Measurements from ENCODE around the gene EEF2K.

EEF2K gene

GRCh38 chr16:22326771-22327445, 120.8 kb downstream of the EEF2K start:
- no peak overlapping the region for H3K27ac ChIP-seq (ENCODE audit: low read depth, low read length)
- no peak overlapping the region for H3K9ac ChIP-seq (ENCODE audit: low read depth, low read length)
- no peaks in the 10 kb centered on the region for H3K4me1 ChIP-seq (ENCODE audit: control insufficient read depth, insufficient read depth, low read length)
- no peak overlapping the region for H3K4me3 ChIP-seq (ENCODE audit: low read depth, low read length)
- no peaks in the 10 kb centered on the region for H3K9me3 ChIP-seq (ENCODE audit: control insufficient read depth, insufficient read depth, low read length)
- no peaks in the 10 kb centered on the region for H3K27me3 ChIP-seq (ENCODE audit: control insufficient read depth, insufficient read depth, low read length)
- H3K36me3 ChIP-seq (ENCODE audit: control insufficient read depth, insufficient read depth, low read length): peaks cover 98% of the 10 kb centered on the region

DNA sequence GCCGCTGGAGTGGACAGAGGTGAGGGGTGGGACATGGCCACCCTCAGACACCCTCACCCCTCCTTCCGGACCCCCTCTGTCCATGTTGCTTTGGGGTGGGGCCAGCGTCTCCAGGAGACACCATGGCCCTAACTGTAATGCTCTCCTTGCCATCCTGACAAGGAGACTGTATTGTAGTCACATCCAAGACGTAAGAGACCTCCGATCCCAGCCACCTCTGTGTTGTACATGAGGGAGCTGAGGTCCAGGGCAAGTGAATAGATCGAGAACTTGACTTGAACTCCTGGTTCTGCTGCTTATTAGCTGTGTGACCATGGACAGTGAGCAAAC, 121.3 kb downstream of the EEF2K start:
- Histone ChIP-seq H3K4me1 (ENCODE audit: control insufficient read depth, insufficient read depth, low read length) (no peaks in the 10 kb centered on the region), H3K27me3 (ENCODE audit: control insufficient read depth, insufficient read depth, low read length) (no peaks in the 10 kb centered on the region), H3K27ac (ENCODE audit: low read depth, low read length) (no peak overlapping the region), H3K4me3 (ENCODE audit: low read depth, low read length) (no peak overlapping the region), H3K36me3 (ENCODE audit: control insufficient read depth, insufficient read depth, low read length) (peaks cover 98% of the 10 kb centered on the region), H3K9me3 (ENCODE audit: control insufficient read depth, insufficient read depth, low read length) (no peaks in the 10 kb centered on the region), H3K9ac (ENCODE audit: low read depth, low read length) (no peak overlapping the region)

DNA sequence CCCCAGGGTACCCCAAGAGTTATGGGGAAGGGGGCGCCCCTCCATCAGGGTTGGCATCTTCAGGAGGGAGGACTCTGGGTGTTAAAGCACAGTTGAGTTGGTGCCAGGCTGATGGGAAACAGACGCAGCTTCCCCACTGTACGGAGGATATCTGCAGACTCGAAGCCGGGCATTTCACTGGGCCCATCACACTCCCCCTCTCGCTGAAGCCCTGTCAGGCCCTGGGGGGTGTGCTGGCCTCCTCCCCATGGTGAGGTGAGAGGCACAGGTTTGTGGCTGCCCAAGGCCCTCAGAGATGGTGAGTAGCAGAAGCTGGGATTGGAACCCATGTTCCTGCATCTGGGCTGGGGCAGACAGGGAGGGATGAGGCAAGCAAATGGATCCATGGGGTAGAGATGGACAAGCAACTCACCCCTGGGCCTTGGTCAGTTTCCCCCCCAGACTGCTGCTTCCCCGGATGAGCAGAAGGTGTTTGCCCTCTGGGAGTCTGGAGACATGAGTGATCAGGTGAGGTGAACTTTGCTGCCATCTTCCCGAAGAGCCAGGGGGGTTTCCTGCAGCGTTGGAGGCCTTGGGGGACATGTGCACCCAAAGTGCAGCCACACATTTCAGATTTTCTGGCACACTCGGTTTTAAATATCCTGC, 122.1 kb downstream of the EEF2K start:
- H3K9me3 ChIP-seq (ENCODE audit: control insufficient read depth, insufficient read depth, low read length): no peaks in the 10 kb centered on the region
- H3K9ac ChIP-seq (ENCODE audit: low read depth, low read length): no peak overlapping the region
- H3K27ac ChIP-seq (ENCODE audit: low read depth, low read length): no peak overlapping the region
- H3K4me3 ChIP-seq (ENCODE audit: low read depth, low read length): no peak overlapping the region
- no peaks in the 10 kb centered on the region for H3K4me1 ChIP-seq (ENCODE audit: control insufficient read depth, insufficient read depth, low read length)
- H3K27me3 ChIP-seq (ENCODE audit: control insufficient read depth, insufficient read depth, low read length): no peaks in the 10 kb centered on the region
- H3K36me3 ChIP-seq (ENCODE audit: control insufficient read depth, insufficient read depth, low read length): peaks cover 94% of the 10 kb centered on the region

DNA sequence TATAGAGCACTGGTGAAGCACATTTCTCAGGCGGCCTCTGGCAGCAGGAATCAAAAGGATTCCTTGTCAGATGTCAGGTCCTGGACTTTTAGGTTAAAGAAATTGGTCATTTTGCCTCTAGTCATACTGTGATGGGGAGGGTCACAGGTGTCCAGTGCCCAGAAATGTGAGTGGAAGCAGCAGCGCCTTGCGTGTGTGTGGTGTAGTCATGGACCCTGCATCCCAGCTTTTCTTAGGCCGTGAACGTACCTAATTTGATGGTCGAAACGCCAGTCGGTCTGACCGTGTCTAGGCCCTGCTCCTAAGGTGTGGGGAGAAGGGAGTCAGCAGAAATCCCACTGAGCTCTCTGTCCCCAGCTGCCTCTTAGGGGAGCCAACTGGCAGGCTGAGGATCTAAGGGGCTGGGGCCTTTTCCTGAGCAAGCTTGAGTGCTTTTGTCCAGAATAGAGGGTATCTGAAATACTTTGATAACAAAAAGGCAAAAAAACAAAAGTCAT, 123.2 kb downstream of the EEF2K start:
- no peak overlapping the region for H3K9ac ChIP-seq (ENCODE audit: low read depth, low read length)
- H3K36me3 ChIP-seq (ENCODE audit: control insufficient read depth, insufficient read depth, low read length): peaks cover 93% of the 10 kb centered on the region
- H3K27ac ChIP-seq (ENCODE audit: low read depth, low read length): no peak overlapping the region
- H3K27me3 ChIP-seq (ENCODE audit: control insufficient read depth, insufficient read depth, low read length): no peaks in the 10 kb centered on the region
- H3K9me3 ChIP-seq (ENCODE audit: control insufficient read depth, insufficient read depth, low read length): no peaks in the 10 kb centered on the region
- no peak overlapping the region for H3K4me3 ChIP-seq (ENCODE audit: low read depth, low read length)
- no peaks in the 10 kb centered on the region for H3K4me1 ChIP-seq (ENCODE audit: control insufficient read depth, insufficient read depth, low read length)

DNA sequence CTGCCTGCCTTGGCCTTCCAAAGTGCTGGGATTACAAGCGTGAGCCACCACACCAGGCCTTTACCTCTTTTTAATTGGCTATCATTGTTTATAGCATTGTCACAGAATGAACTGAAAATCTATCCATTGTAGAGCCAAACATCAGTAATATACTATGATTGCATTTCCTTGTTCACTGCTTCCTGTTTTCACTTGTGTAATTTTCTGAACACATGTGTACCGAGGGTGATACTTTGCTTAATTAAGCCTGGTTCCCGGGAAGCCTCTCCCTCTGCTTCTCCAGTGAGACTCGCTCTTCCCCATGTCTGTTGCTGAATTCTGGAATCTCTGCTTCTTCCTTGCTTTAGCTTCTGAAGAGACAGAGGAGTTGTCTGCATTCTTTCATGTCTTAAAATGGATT, 124.2 kb downstream of the EEF2K start:
- Histone ChIP-seq H3K9ac (ENCODE audit: low read depth, low read length) (no peak overlapping the region), H3K4me1 (ENCODE audit: control insufficient read depth, insufficient read depth, low read length) (no peaks in the 10 kb centered on the region), H3K27me3 (ENCODE audit: control insufficient read depth, insufficient read depth, low read length) (no peaks in the 10 kb centered on the region), H3K27ac (ENCODE audit: low read depth, low read length) (no peak overlapping the region), H3K4me3 (ENCODE audit: low read depth, low read length) (no peak overlapping the region), H3K9me3 (ENCODE audit: control insufficient read depth, insufficient read depth, low read length) (no peaks in the 10 kb centered on the region), H3K36me3 (ENCODE audit: control insufficient read depth, insufficient read depth, low read length) (peaks cover 93% of the 10 kb centered on the region)

DNA sequence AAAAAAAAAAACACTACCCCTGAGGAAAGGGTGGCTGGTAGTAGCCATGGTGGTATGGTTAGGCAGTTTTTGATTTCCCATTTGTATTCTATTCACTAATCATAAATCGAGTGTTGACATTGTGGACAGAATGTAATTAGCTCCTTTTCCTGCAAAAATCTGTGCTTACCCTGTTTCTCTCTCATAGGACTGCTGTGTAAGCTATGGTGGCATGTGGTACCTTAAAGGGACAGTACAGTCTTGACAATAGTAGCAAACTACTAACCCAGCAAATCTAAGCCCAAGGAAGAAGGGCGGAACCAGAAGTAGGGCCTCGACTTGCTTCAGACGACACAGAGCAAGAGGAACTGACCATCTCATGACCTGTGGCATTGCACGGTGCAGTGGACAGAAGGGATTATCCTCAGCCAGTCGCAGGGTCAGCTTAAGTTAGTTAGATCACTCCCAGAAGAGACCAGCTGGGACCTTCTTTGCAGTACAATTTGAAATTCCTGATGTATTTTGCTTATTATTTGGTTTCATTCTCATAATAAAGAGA, 127.4 kb downstream of the EEF2K start:
- Histone ChIP-seq H3K4me1 (ENCODE audit: control insufficient read depth, insufficient read depth, low read length) (no peaks in the 10 kb centered on the region), H3K9me3 (ENCODE audit: control insufficient read depth, insufficient read depth, low read length) (peaks cover 10% of the 10 kb centered on the region; the same call in 1 of the 2 replicates), H3K4me3 (ENCODE audit: low read depth, low read length) (no peak overlapping the region), H3K27ac (ENCODE audit: low read depth, low read length) (no peak overlapping the region), H3K36me3 (ENCODE audit: control insufficient read depth, insufficient read depth, low read length) (peaks cover 83% of the 10 kb centered on the region), H3K9ac (ENCODE audit: low read depth, low read length) (no peak overlapping the region), H3K27me3 (ENCODE audit: control insufficient read depth, insufficient read depth, low read length) (no peaks in the 10 kb centered on the region)

DNA sequence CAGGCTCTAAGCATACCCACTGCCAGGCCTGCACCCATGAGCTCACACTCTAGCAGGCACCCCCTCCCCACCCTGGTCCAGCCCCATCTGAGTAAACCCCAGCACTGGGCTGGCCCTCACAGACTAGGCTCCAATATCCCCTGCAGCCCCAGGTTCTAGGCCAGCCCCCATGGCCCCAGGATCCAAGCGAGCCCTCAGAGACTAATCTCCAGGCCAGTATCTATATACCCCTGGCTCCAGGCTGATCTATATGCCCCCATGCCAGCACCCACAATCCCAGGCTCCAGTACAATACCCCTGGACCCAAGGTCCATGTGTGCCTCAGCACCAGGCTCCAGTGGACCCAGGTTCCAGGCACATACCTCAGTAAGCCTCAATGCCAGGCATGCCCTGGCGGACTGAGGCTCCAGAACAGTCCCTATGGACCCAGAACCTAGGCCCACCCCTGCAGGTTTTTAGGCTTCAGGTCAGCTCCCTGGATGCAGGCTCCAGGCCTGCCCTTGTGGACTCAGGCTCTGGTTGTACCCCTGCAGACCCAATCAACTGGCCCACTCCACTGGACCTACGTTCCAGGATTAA, 129.7 kb downstream of the EEF2K start:
- Histone ChIP-seq H3K27me3 (ENCODE audit: control insufficient read depth, insufficient read depth, low read length) (no peaks in the 10 kb centered on the region), H3K36me3 (ENCODE audit: control insufficient read depth, insufficient read depth, low read length) (peaks cover 61% of the 10 kb centered on the region), H3K27ac (ENCODE audit: low read depth, low read length) (no peak overlapping the region), H3K9ac (ENCODE audit: low read depth, low read length) (no peak overlapping the region), H3K9me3 (ENCODE audit: control insufficient read depth, insufficient read depth, low read length) (peaks cover 10% of the 10 kb centered on the region; the same call in 1 of the 2 replicates), H3K4me3 (ENCODE audit: low read depth, low read length) (no peak overlapping the region), H3K4me1 (ENCODE audit: control insufficient read depth, insufficient read depth, low read length) (no peaks in the 10 kb centered on the region)

GRCh38 chr16:22336581-22336980, 130.5 kb downstream of the EEF2K start:
- H3K36me3 ChIP-seq (ENCODE audit: control insufficient read depth, insufficient read depth, low read length): peaks cover 55% of the 10 kb centered on the region
- H3K4me1 ChIP-seq (ENCODE audit: control insufficient read depth, insufficient read depth, low read length): no peaks in the 10 kb centered on the region
- H3K9ac ChIP-seq (ENCODE audit: low read depth, low read length): no peak overlapping the region
- H3K27ac ChIP-seq (ENCODE audit: low read depth, low read length): no peak overlapping the region
- no peaks in the 10 kb centered on the region for H3K27me3 ChIP-seq (ENCODE audit: control insufficient read depth, insufficient read depth, low read length)
- H3K4me3 ChIP-seq (ENCODE audit: low read depth, low read length): no peak overlapping the region
- H3K9me3 ChIP-seq (ENCODE audit: control insufficient read depth, insufficient read depth, low read length): peaks cover 10% of the 10 kb centered on the region; the same call in 1 of the 2 replicates

GRCh38 chr16:22337045-22337444, 131.0 kb downstream of the EEF2K start:
- Histone ChIP-seq H3K36me3 (ENCODE audit: control insufficient read depth, insufficient read depth, low read length) (peaks cover 50% of the 10 kb centered on the region), H3K27me3 (ENCODE audit: control insufficient read depth, insufficient read depth, low read length) (no peaks in the 10 kb centered on the region), H3K9ac (ENCODE audit: low read depth, low read length) (no peak overlapping the region), H3K4me3 (ENCODE audit: low read depth, low read length) (no peak overlapping the region), H3K4me1 (ENCODE audit: control insufficient read depth, insufficient read depth, low read length) (no peaks in the 10 kb centered on the region), H3K9me3 (ENCODE audit: control insufficient read depth, insufficient read depth, low read length) (peaks cover 10% of the 10 kb centered on the region; the same call in 1 of the 2 replicates), H3K27ac (ENCODE audit: low read depth, low read length) (no peak overlapping the region)

GRCh38 chr16:22337849-22338635, 132.0 kb downstream of the EEF2K start:
- H3K9me3 ChIP-seq (ENCODE audit: control insufficient read depth, insufficient read depth, low read length): peaks cover 10% of the 10 kb centered on the region; the same call in 1 of the 2 replicates
- no peak overlapping the region for H3K4me3 ChIP-seq (ENCODE audit: low read depth, low read length)
- H3K4me1 ChIP-seq (ENCODE audit: control insufficient read depth, insufficient read depth, low read length): no peaks in the 10 kb centered on the region
- no peak overlapping the region for H3K9ac ChIP-seq (ENCODE audit: low read depth, low read length)
- peaks cover 43% of the 10 kb centered on the region for H3K36me3 ChIP-seq (ENCODE audit: control insufficient read depth, insufficient read depth, low read length)
- H3K27me3 ChIP-seq (ENCODE audit: control insufficient read depth, insufficient read depth, low read length): no peaks in the 10 kb centered on the region
- H3K27ac ChIP-seq (ENCODE audit: low read depth, low read length): no peak overlapping the region

Data from HUES48 (cell line).